ENCODE results near the gene POP4. TPM values are rescaled to one million over a fixed set of nuclear protein-coding genes. Genes with fewer than 3 reads are reported as not detected.
A peak's percentile ranks its signal among the peaks of the same experiment; 100 is the strongest.

The POP4 gene
- total RNA-seq, 1 experiment from 2014 or later: 60.3 TPM

DNA sequence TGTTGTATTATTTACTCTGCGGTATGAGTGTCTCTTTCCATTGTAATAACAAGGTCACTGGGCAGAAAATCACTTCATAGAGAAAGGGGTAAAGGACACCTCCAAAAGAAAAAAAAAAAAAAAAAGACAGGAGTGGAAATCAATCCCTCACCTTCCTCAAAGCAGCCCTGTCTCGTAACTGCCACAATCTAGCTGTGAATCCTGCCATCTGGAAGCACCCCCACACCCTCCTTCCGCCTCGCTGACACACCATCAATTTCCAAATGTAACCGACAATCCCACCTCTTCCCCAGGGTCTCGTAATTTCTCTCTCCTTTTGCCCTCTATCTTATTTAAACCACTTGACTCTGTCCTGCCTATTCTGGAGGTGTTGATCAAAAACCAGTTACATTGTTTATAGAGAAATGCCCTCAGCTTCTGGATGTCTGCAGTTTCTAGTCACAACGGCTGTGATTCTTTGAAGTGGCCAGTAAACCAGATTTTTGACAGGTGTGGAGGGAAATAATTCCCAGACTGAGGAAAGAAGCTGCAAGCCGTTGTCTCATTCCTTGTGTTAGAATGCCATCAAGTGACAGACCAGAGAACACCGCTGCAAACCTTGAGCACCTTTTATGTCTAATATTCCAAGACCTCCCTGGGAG lies 9.1 kb upstream of the POP4 start:
- TF ChIP-seq, protein P1, sequence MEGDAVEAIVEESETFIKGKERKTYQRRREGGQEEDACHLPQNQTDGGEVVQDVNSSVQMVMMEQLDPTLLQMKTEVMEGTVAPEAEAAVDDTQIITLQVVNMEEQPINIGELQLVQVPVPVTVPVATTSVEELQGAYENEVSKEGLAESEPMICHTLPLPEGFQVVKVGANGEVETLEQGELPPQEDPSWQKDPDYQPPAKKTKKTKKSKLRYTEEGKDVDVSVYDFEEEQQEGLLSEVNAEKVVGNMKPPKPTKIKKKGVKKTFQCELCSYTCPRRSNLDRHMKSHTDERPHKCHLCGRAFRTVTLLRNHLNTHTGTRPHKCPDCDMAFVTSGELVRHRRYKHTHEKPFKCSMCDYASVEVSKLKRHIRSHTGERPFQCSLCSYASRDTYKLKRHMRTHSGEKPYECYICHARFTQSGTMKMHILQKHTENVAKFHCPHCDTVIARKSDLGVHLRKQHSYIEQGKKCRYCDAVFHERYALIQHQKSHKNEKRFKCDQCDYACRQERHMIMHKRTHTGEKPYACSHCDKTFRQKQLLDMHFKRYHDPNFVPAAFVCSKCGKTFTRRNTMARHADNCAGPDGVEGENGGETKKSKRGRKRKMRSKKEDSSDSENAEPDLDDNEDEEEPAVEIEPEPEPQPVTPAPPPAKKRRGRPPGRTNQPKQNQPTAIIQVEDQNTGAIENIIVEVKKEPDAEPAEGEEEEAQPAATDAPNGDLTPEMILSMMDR (IDR thresholded peaks at IDR 0.05; ENCODE audit: unreplicated experiment): peak; percentile 44
- Mint-ChIP-seq H3K4me3 (ENCODE audit: unreplicated experiment) (no peak overlapping the region), H3K36me3 (ENCODE audit: insufficient read depth, unreplicated experiment) (peaks cover 5% of the 10 kb centered on the region), H3K9me3 (ENCODE audit: unreplicated experiment) (no peaks in the 10 kb centered on the region), H3K27ac (ENCODE audit: low read depth, unreplicated experiment) (no peak overlapping the region), H3K4me1 (ENCODE audit: insufficient read depth, unreplicated experiment) (no peaks in the 10 kb centered on the region), H3K27me3 (ENCODE audit: insufficient read depth, unreplicated experiment) (peaks cover 25% of the 10 kb centered on the region)
- intact Hi-C loops (cut with micrococcal nuclease): no loop called here
- BruUV-seq (replicated peaks): no TSS peak
- peak; percentile 46 for DNase-seq (ENCODE audit: unreplicated experiment)
- ChIA-PET POLR2A (interaction anchor here (1.4 kb wide), 1 partner anchor 9 kb away, joined by 5 read pairs; the partner anchor contains the start of gene POP4), CTCF (interaction anchor here (0.5 to 1.9 kb wide), 9 partner anchors 10 to 1688 kb away, joined by 3 to 13 read pairs (median 4); no protein-coding TSS in a partner anchor)

GRCh38 chr19:29598036-29598435 lies 8.0 kb upstream of the POP4 start:
- H3K27me3 Mint-ChIP-seq (ENCODE audit: insufficient read depth, unreplicated experiment): peaks cover 25% of the 10 kb centered on the region
- H3K4me3 Mint-ChIP-seq (ENCODE audit: unreplicated experiment): no peak overlapping the region
- no peak overlapping the region for H3K27ac Mint-ChIP-seq (ENCODE audit: low read depth, unreplicated experiment)
- H3K36me3 Mint-ChIP-seq (ENCODE audit: insufficient read depth, unreplicated experiment): peaks cover 5% of the 10 kb centered on the region
- H3K9me3 Mint-ChIP-seq (ENCODE audit: unreplicated experiment): no peaks in the 10 kb centered on the region
- intact Hi-C loops (cut with micrococcal nuclease): no loop called here
- no peaks in the 10 kb centered on the region for H3K4me1 Mint-ChIP-seq (ENCODE audit: insufficient read depth, unreplicated experiment)
- POLR2A ChIA-PET: no interaction called here
- BruUV-seq (replicated peaks): no TSS peak
- TF ChIP-seq, protein P1 (IDR thresholded peaks at IDR 0.05; ENCODE audit: unreplicated experiment): no peak
- CTCF ChIA-PET: interaction anchor here (0.6 to 2.1 kb wide), 10 partner anchors 8 to 1690 kb away, joined by 3 to 13 read pairs (median 3); partner anchors contain the start of gene POP4
- DNase-seq (ENCODE audit: unreplicated experiment): no peak

DNA sequence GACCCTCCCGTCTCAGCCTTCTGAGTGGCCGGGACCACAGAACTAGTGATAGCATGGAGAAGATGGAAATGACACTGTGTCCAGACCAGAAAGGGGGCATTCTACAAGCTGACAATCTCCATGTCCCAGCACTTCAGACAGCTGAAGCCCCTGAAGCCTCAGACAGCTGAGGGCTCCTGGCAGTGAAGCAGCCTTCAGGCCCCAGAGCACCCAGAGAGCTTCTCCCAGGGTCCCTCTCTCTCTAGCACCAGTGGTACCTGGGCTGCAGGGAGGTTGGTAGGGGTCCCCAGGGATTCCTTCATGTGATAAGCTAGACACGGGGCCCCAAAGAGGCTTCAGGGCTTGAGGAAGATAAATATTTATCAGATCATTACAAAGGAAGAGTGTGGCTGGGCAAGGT lies 7.6 kb upstream of the POP4 start:
- no peaks in the 10 kb centered on the region for H3K4me1 Mint-ChIP-seq (ENCODE audit: insufficient read depth, unreplicated experiment)
- intact Hi-C loops (cut with micrococcal nuclease): no loop called here
- no peaks in the 10 kb centered on the region for H3K9me3 Mint-ChIP-seq (ENCODE audit: unreplicated experiment)
- TF ChIP-seq, protein P1 (IDR thresholded peaks at IDR 0.05; ENCODE audit: unreplicated experiment): no peak
- ChIA-PET CTCF (interaction anchor here (0.6 to 2.1 kb wide), 8 partner anchors 10 to 1758 kb away, joined by 3 to 5 read pairs (median 3); no protein-coding TSS in a partner anchor), POLR2A (no interaction called here)
- no peak overlapping the region for H3K4me3 Mint-ChIP-seq (ENCODE audit: unreplicated experiment)
- peaks cover 25% of the 10 kb centered on the region for H3K27me3 Mint-ChIP-seq (ENCODE audit: insufficient read depth, unreplicated experiment)
- no peak overlapping the region for H3K27ac Mint-ChIP-seq (ENCODE audit: low read depth, unreplicated experiment)
- H3K36me3 Mint-ChIP-seq (ENCODE audit: insufficient read depth, unreplicated experiment): peaks cover 2% of the 10 kb centered on the region
- no peak for DNase-seq (ENCODE audit: unreplicated experiment)
- no TSS peak for BruUV-seq (replicated peaks)

DNA sequence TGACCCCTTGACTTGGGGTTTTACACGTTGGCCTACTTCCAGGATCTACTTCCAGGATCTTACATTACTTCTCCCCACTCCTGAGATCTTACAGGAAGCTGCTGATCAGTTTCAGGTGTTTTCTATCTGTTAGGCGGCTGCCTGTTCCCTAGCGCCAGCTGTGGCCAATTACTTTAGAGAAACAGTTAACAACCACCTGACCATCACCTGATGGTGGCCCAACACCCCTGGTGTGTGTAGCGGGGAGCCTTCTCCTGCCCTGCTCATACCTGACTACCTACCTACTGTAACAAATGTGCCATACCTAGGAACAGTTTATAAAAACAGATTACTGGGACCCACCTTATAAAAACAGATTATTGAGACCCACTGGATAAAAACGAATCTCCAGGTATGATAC lies 2.8 kb upstream of the POP4 start:
- TF ChIP-seq, protein P1 (IDR thresholded peaks at IDR 0.05; ENCODE audit: unreplicated experiment): no peak
- Mint-ChIP-seq H3K27ac (ENCODE audit: low read depth, unreplicated experiment) (no peak overlapping the region), H3K36me3 (ENCODE audit: insufficient read depth, unreplicated experiment) (peaks cover under 1% of the 10 kb centered on the region), H3K4me3 (ENCODE audit: unreplicated experiment) (no peak overlapping the region), H3K9me3 (ENCODE audit: unreplicated experiment) (no peaks in the 10 kb centered on the region), H3K4me1 (ENCODE audit: insufficient read depth, unreplicated experiment) (no peaks in the 10 kb centered on the region), H3K27me3 (ENCODE audit: insufficient read depth, unreplicated experiment) (peaks cover 8% of the 10 kb centered on the region)
- intact Hi-C loops (cut with micrococcal nuclease): no loop called here
- BruUV-seq (replicated peaks): no TSS peak
- ChIA-PET POLR2A (no interaction called here), CTCF (interaction anchor here (0.6 to 12.7 kb wide), 3 partner anchors 112 to 1063 kb away, joined by 3 to 398 read pairs (median 3); partner anchors contain the start of gene C19orf12)
- no peak for DNase-seq (ENCODE audit: unreplicated experiment)
